SK-N-SH (cell line): ENCODE data around the gene ABCA9. TPM values are rescaled to one million over a fixed set of nuclear protein-coding genes. Genes with fewer than 3 reads are reported as not detected.

Experiments
- CTCF ChIA-PET: fragments of 300-600, 350-600 bp; formaldehyde crosslinking; extraction: SDS; loops from one replicate; lab custom pipeline; 2021; lab: Yijun Ruan, JAX
- POLR2A ChIA-PET: fragments of 350-600 bp; sonication (Branson Sonifier 250); formaldehyde crosslinking; extraction: SDS; loops from one replicate; lab custom pipeline; 2020; ENCODE audit warnings: antibody characterized with exemption, inconsistent platforms; lab: Yijun Ruan, JAX
- DNase-seq: peaks from one replicate; pipeline ENCODE4 v3.0.0; 2012
- H2AFZ ChIP-seq: fragments of 200-600 bp; sonication (generic); 2 replicates; pipeline ENCODE4 v1.8.1; 2016; ENCODE audit warnings: antibody characterized with exemption, mild to moderate bottlenecking, low read depth
- H3F3A ChIP-seq: fragments of 200-600 bp; sonication (generic); replicated peaks from 2 replicates; pipeline ENCODE3; 2016; ENCODE audit warnings: antibody characterized with exemption, mild to moderate bottlenecking; ENCODE audit not compliant: insufficient read depth
- H3K27ac ChIP-seq, 2 experiments: fragments of 200-500 bp in 1 of 2; fragments of 200-600 bp in 1 of 2; sonication (Bioruptor generic) in 1 of 2; sonication (generic), shearing (Covaris generic) in 1 of 2; 2 replicates each; pipeline versions ENCODE4 v1.5.1 to v1.6.1; 2014 to 2016; ENCODE audit warnings: low read depth in 2 of 2, inconsistent platforms in 1 of 2, low read length in 1 of 2, mild to moderate bottlenecking in 1 of 2, mixed read lengths in 1 of 2
- H3K27me3 ChIP-seq: fragments of 200-600 bp; sonication (generic), shearing (Covaris generic); 2 replicates; pipeline ENCODE4 v1.6.1; 2016; ENCODE audit warnings: mixed run types; ENCODE audit not compliant: insufficient read depth
- H3K36me3 ChIP-seq, 2 experiments: fragments of 200-500 bp in 1 of 2; fragments of 200-600 bp in 1 of 2; sonication (Bioruptor generic) in 1 of 2; sonication (generic) in 1 of 2; replicated peaks in 1 of 2; 2 replicates each; pipeline versions ENCODE3 to v1.5.1; 2014 to 2016; ENCODE audit warnings: low read length in 1 of 2, mild to moderate bottlenecking in 1 of 2; ENCODE audit not compliant: insufficient read depth in 2 of 2, control insufficient read depth in 1 of 2
- H3K4me1 ChIP-seq, 2 experiments: fragments of 200-500 bp in 1 of 2; fragments of 200-600 bp in 1 of 2; sonication (Bioruptor generic) in 1 of 2; sonication (generic), shearing (Covaris generic) in 1 of 2; 2 replicates each; pipeline versions ENCODE4 v1.5.1 to v1.6.1; 2014 to 2016; ENCODE audit warnings: low read depth in 1 of 2, low read length in 1 of 2, mixed run types in 1 of 2; ENCODE audit not compliant: insufficient read depth in 2 of 2, control insufficient read depth in 1 of 2
- H3K4me2 ChIP-seq: fragments of 200-600 bp; sonication (generic), shearing (Covaris generic); 2 replicates; pipeline ENCODE4 v1.6.1; 2017; ENCODE audit warnings: mixed run types
- H3K4me3 ChIP-seq, 2 experiments: fragments of 200-500 bp in 1 of 2; fragments of 200-600 bp in 1 of 2; sonication (Bioruptor generic) in 1 of 2; sonication (generic), shearing (Covaris generic) in 1 of 2; 2 replicates each; pipeline versions ENCODE4 v1.5.1 to v1.8.1; 2014 to 2016; ENCODE audit warnings: low read depth in 2 of 2, inconsistent platforms in 1 of 2, low read length in 1 of 2, mild to moderate bottlenecking in 1 of 2, mixed read lengths in 1 of 2, moderate library complexity in 1 of 2
- H3K79me2 ChIP-seq: fragments of 200-600 bp; sonication (generic); 2 replicates; pipeline ENCODE4 v1.8.1; 2017; ENCODE audit warnings: mild to moderate bottlenecking; ENCODE audit not compliant: insufficient read depth
- H3K9ac ChIP-seq: fragments of 200-600 bp; sonication (generic); 2 replicates; pipeline ENCODE4 v1.6.1; 2017; ENCODE audit warnings: mixed run types
- H3K9me2 ChIP-seq: fragments of 200-600 bp; sonication (generic); 2 replicates; pipeline ENCODE4 v1.6.1; 2017; ENCODE audit warnings: mixed run types
- H3K9me3 ChIP-seq: fragments of 200-600 bp; sonication (generic); 2 replicates; pipeline ENCODE4 v1.6.1; 2017; ENCODE audit warnings: mixed run types, mild to moderate bottlenecking, moderate library complexity
- H4K20me1 ChIP-seq: fragments of 200-600 bp; sonication (generic); 2 replicates; pipeline ENCODE4 v1.6.1; 2017; ENCODE audit warnings: mild to moderate bottlenecking, mixed run types; ENCODE audit not compliant: insufficient read depth
- CTCF ChIP-seq: fragments of 200-600 bp; sonication (generic); IDR thresholded peaks from 2 replicates; pipeline ENCODE4 v1.6.1; 2017; ENCODE audit warnings: antibody characterized with exemption, mild to moderate bottlenecking, moderate library complexity
- ELF1 ChIP-seq: IDR thresholded peaks from 2 replicates; pipeline ENCODE4 v1.4.0; 2012
- EP300 ChIP-seq, 2 experiments: IDR thresholded peaks; 2 replicates each; pipeline versions ENCODE4 v1.4.0 to v1.6.1; 2012; ENCODE audit warnings: borderline replicate concordance in 1 of 2, low read depth in 1 of 2, low read length in 1 of 2
- EZH2phosphoT487 ChIP-seq: fragments of 200-600 bp; sonication (generic); IDR thresholded peaks from 2 replicates; pipeline ENCODE4 v1.6.1; 2017; ENCODE audit warnings: low read depth, mixed run types, mild to moderate bottlenecking, antibody characterized with exemption, moderate library complexity, borderline replicate concordance
- FOXM1 ChIP-seq: IDR thresholded peaks from 2 replicates; pipeline ENCODE4 v1.4.0; 2012; ENCODE audit warnings: low read depth, mild to moderate bottlenecking
- GABPA ChIP-seq: IDR thresholded peaks from 2 replicates; pipeline ENCODE4 v1.4.0; 2012; ENCODE audit warnings: low read depth, mild to moderate bottlenecking
- GATA2 ChIP-seq: sonication (generic); formaldehyde crosslinking; IDR thresholded peaks from 2 replicates; pipeline ENCODE4 v1.5.0; 2020; ENCODE audit warnings: mild to moderate bottlenecking, missing genetic modification reagents
- JUND ChIP-seq: IDR thresholded peaks from 2 replicates; pipeline ENCODE4 v1.4.0; 2012
- MAX ChIP-seq: IDR thresholded peaks from 2 replicates; pipeline ENCODE4 v1.4.0; 2012; ENCODE audit warnings: low read depth
- MEF2A ChIP-seq: IDR thresholded peaks from 2 replicates; pipeline ENCODE4 v1.4.0; 2012; ENCODE audit warnings: low read depth, borderline replicate concordance
- MXI1 ChIP-seq: IDR thresholded peaks from 2 replicates; pipeline ENCODE4 v1.6.1; 2012; ENCODE audit warnings: mild to moderate bottlenecking, low read depth, low read length, improper control_type of control experiment
- NFIC ChIP-seq: IDR thresholded peaks from 2 replicates; pipeline ENCODE4 v1.4.0; 2012; ENCODE audit warnings: borderline replicate concordance
- NRF1 ChIP-seq: IDR thresholded peaks from 2 replicates; pipeline ENCODE4 v1.6.1; 2012; ENCODE audit warnings: low read depth, mild to moderate bottlenecking, low read length
- PBX3 ChIP-seq: IDR thresholded peaks from 2 replicates; pipeline ENCODE4; 2012
- POLR2AphosphoS5 ChIP-seq: IDR thresholded peaks from 2 replicates; pipeline ENCODE4 v1.6.1; 2012; ENCODE audit warnings: low read depth, low read length
- RCOR1 ChIP-seq: fragments of 150-350 bp; IDR thresholded peaks from 2 replicates; pipeline ENCODE4 v1.6.1; 2017; ENCODE audit warnings: antibody characterized with exemption, low read length
- SIN3A ChIP-seq: IDR thresholded peaks from 2 replicates; pipeline ENCODE4 v1.6.1; 2012; ENCODE audit warnings: low read depth, mild to moderate bottlenecking, low read length, moderate library complexity, borderline replicate concordance
- SMC3 ChIP-seq: IDR thresholded peaks from 2 replicates; pipeline ENCODE4 v1.6.1; 2012; ENCODE audit warnings: low read depth, low read length, improper control_type of control experiment
- TCF12 ChIP-seq: IDR thresholded peaks from 2 replicates; pipeline ENCODE4 v1.4.0; 2012
- USF2 ChIP-seq: fragments of 150-350 bp; IDR thresholded peaks from 2 replicates; pipeline ENCODE4 v1.6.1; 2017; ENCODE audit warnings: antibody characterized with exemption, low read length, low read depth, borderline replicate concordance
- ZBTB33 ChIP-seq: IDR thresholded peaks from 2 replicates; pipeline ENCODE4 v1.4.0; 2012; ENCODE audit warnings: low read depth, borderline replicate concordance
- WGBS: methylation state at CpG from one replicate; pipeline ENCODE4 v1.1.6; 2017; ENCODE audit warnings: low lambda C conversion rate; 5-methylcytosine and 5-hydroxymethylcytosine counted together
- polyA plus RNA-seq, 3 experiments: library from polyadenylated mRNA; depleted of rRNA; stranded (reverse); fragments of >200 nt; gene quantifications; 2 replicates each; pipeline ENCODE4 v1.2.3, GENCODE V29; 2012

ABCA9 gene
- polyA plus RNA-seq, 1 of the 3 experiments (the other 2 are of a cell fraction): 0.07 TPM

GRCh38 chr17:69064001-69064400 lies 3.3 kb upstream of the ABCA9 start:
- Histone ChIP-seq H3K9me2 (no peaks in the 10 kb centered on the region), H3K9me3 (no peaks in the 10 kb centered on the region), H2AFZ (no peak overlapping the region), H4K20me1 (no peaks in the 10 kb centered on the region), H3K36me3 (no peaks in the 10 kb centered on the region), H3K4me2 (no peak overlapping the region), H3K79me2 (no peaks in the 10 kb centered on the region), H3K4me3 (no peak overlapping the region), H3K4me1 (peaks cover 0 to 3% of the 10 kb centered on the region in 2 experiments; a peak in 2 of 4 replicates), H3K27me3 (no peaks in the 10 kb centered on the region; the same call in 1 of the 2 replicates), H3K27ac (no peak overlapping the region), H3F3A (no peaks in the 10 kb centered on the region)
- no peak for DNase-seq
- WGBS: 24% methylated on average over 2 of the region's 2 CpGs
- ChIA-PET CTCF (interaction anchor here (1.3 kb wide), 1 partner anchor 10 kb away, joined by 5 read pairs; no protein-coding TSS in a partner anchor), POLR2A (no interaction called here)
- TF ChIP-seq CTCF (no peak), MXI1 (no peak), PBX3 (no peak), NFIC (no peak), GABPA (no peak), NRF1 (no peak), RCOR1 (no peak), FOXM1 (no peak), SIN3A (no peak)
- TF ChIP-seq, all 33 proteins: peak for 0
- H3K9ac ChIP-seq: no peak overlapping the region

- no peak overlapping the region for H3K27ac ChIP-seq
- no peak overlapping the region for H3K4me3 ChIP-seq
- WGBS: 66% methylated on average over 4 of the region's 4 CpGs
- no peaks in the 10 kb centered on the region for H3K36me3 ChIP-seq
- no peak overlapping the region for H3K4me2 ChIP-seq
- no peaks in the 10 kb centered on the region; the same call in 1 of the 2 replicates for H3K27me3 ChIP-seq
- no peak overlapping the region for H3K9ac ChIP-seq
- ChIA-PET CTCF (interaction anchor here (1.3 kb wide), 1 partner anchor 10 kb away, joined by 5 read pairs; no protein-coding TSS in a partner anchor), POLR2A (no interaction called here)
- no peaks in the 10 kb centered on the region for H3F3A ChIP-seq
- no peaks in the 10 kb centered on the region for H3K79me2 ChIP-seq
- H3K4me1 ChIP-seq: peaks cover 0 to 3% of the 10 kb centered on the region in 2 experiments; a peak in 2 of 4 replicates
- no peaks in the 10 kb centered on the region for H3K9me3 ChIP-seq
- H3K9me2 ChIP-seq: no peaks in the 10 kb centered on the region
- no peak for DNase-seq
- no peaks in the 10 kb centered on the region for H4K20me1 ChIP-seq
- H2AFZ ChIP-seq: no peak overlapping the region
- TF ChIP-seq TCF12: no peak
- TF ChIP-seq JUND: no peak
- no peak for TF ChIP-seq SMC3
- TF ChIP-seq PBX3: no peak
- no peak for TF ChIP-seq MAX
- TF ChIP-seq EZH2phosphoT487: no peak
- no peak for TF ChIP-seq ZBTB33
- no peak for TF ChIP-seq GABPA
- TF ChIP-seq POLR2AphosphoS5: no peak
- TF ChIP-seq ELF1: no peak
- no peak for TF ChIP-seq GATA2
- TF ChIP-seq MEF2A: no peak
- TF ChIP-seq USF2: no peak
- TF ChIP-seq EP300 (IDR thresholded peaks at IDR 0.05; ENCODE audit: borderline replicate concordance in 1 of 2, low read depth in 1 of 2, low read length in 1 of 2): no peak
Observed at GRCh38 chr17:69062860-69063581, 2.3 kb upstream of the ABCA9 start.
